HAP-1 (cell line): ENCODE measurements around the gene PIANP.
A peak's percentile ranks its signal among the peaks of the same experiment; 100 is the strongest.
"Not testable (repeated sequence)": the region's sequence is repeated elsewhere in the genome, so short reads cannot be mapped to it uniquely, and the experiment has no call there.

ENCODE experiments used
- DNase-seq, 2 experiments: peaks; one replicate each; pipeline ENCODE4 v3.0.0-alpha.2; 2016 to 2020; ENCODE audit warnings: low spot score in 2 of 2
- H3K27me3 ChIP-seq: fragments of 250-450 bp; sonication (Bioruptor Pico); 2 replicates; pipeline ENCODE4 v1.5.1; 2020; ENCODE audit warnings: low read depth, mild to moderate bottlenecking, moderate library complexity
- H3K36me3 ChIP-seq: fragments of 250-450 bp; sonication (Bioruptor Pico); replicated peaks from 2 replicates; pipeline ENCODE4 v1.5.1; 2020; ENCODE audit warnings: mild to moderate bottlenecking
- H3K4me1 ChIP-seq: fragments of 250-450 bp; sonication (Bioruptor Pico); 2 replicates; pipeline ENCODE4 v1.5.1; 2020; ENCODE audit warnings: mild to moderate bottlenecking
- H3K4me3 ChIP-seq: fragments of 250-450 bp; sonication (Bioruptor Pico); 2 replicates; pipeline ENCODE4 v1.5.1; 2020; ENCODE audit warnings: mild to moderate bottlenecking, moderate library complexity
- H3K9me3 ChIP-seq: fragments of 250-450 bp; sonication (Bioruptor Pico); 2 replicates; pipeline ENCODE4 v1.5.1; 2020; ENCODE audit warnings: mild to moderate bottlenecking, moderate library complexity
- in situ Hi-C: fragments of 300-500 bp; cut with MboI; formaldehyde crosslinking; loops from 3 replicates; pipeline ENCODE4 v1.14.3; 2020; ENCODE audit warnings: low sequenced_read_pairs, inconsistent platforms, mixed read lengths

Gene PIANP

GRCh38 chr12:6700646-6701051, at the start of gene PIANP:
Gene PIANP (minus strand): TSS chr12:6700815. CDS start chr12:6698061, 2,754 bp downstream.
- Histone ChIP-seq H3K9me3 (no peaks in the 10 kb centered on the region), H3K27me3 (no peaks in the 10 kb centered on the region), H3K4me3 (peak within 1 kb of the TSS; percentile 62), H3K4me1 (peaks cover 7% of the 10 kb centered on the region; the same call in 1 of the 2 replicates), H3K36me3 (no peaks in the 10 kb centered on the region)
- DNase-seq: peak in 1 of 2 experiments; percentile 74
- in situ Hi-C loops: no loop called here

DNA sequence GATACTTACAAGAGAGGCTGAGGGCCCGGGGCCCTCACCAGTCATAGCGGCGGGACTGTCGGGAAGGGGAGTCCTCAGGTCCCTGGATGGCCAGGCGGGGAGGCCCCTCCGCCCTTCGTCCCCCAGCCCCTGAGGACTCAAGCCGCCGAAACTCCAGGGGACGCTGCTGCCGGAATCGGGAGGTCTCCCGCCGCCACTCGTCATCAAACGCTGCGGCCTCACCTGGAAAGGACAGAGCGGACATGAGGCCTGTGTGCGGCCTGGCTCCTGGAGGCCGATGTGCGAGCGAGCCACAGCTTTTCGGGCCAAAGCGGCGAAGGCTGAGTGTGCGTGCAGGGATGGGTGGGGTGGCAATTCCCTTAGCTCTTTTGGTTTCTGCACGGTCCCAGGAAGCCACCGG, 48.1 kb upstream of the PIANP start:
- Histone ChIP-seq H3K36me3 (peaks cover 70% of the 10 kb centered on the region), H3K4me1 (peaks cover 5% of the 10 kb centered on the region), H3K27me3 (no peaks in the 10 kb centered on the region), H3K9me3 (no peaks in the 10 kb centered on the region), H3K4me3 (no peak overlapping the region)
- no peak for DNase-seq
- in situ Hi-C loops: loop anchor here (25.0 kb wide), 1 partner anchor 364 kb away; the partner anchor contains the start of gene C1RL

DNA sequence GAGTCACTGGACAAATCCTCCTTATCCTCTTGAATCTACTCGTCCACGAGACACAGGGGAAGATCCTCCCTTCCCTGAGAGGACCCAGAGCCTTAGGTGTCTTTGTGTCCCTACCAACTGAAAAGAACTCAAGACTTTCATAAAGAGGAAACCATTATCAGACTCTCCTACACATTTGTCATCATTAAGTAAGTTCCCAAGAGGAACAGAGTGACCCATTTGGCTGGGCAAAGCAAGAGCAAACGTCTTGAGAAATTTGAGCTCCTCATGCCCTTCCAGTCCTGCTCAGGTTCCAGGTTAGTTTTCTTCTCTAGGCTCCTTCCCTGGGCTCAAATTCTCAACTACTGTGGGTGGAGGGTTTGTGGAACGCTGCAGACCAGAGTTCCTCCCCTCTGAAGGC, 46.6 kb upstream of the PIANP start:
- Histone ChIP-seq H3K9me3 (no peaks in the 10 kb centered on the region), H3K4me1 (peaks cover 4% of the 10 kb centered on the region; the same call in 1 of the 2 replicates), H3K4me3 (no peak overlapping the region), H3K27me3 (no peaks in the 10 kb centered on the region), H3K36me3 (peaks cover 68% of the 10 kb centered on the region)
- in situ Hi-C loops: loop anchor here (25.0 kb wide), 1 partner anchor 365 kb away; the partner anchor contains the start of gene C1RL
- no peak for DNase-seq

DNA sequence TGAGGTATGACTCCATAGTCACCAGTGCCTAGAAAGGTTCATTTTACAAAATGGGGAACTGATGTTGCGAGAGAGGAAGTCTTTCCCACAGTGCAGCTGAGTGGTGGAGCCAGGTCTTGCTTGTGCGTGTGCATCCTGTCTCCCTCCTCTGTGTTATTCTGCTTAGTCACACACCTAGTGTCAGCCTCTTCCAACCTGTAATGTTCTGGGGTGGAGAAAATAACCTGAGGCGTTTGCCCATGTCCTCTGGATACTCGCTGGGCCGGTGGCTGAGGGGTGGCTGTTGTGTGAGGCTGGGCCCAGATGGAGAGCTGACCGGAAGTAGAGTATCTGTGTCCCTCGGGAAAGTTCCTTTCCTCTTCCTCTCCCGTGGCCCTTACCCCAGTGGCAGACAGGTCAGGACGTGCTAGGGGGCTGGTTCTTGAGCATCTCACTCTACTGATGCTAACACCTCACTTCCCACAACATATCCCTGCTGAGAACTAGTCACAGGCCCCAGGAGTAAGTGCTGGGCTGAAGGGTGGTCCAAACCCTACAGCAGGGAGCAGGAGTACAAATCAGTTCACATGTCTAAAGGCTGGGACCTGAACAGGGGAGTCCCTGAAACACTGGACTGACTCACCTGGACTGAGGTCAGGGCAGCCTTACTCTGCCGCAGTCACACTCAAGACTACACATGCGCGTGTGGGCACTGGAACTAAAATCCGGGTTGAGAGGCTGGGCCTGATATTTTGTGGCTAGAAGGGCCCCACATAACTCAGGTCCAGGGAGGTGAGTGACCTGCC, 45.3 kb upstream of the PIANP start:
- no peak for DNase-seq
- Histone ChIP-seq H3K9me3 (no peaks in the 10 kb centered on the region), H3K36me3 (peaks cover 56% of the 10 kb centered on the region), H3K27me3 (no peaks in the 10 kb centered on the region), H3K4me1 (no peaks in the 10 kb centered on the region), H3K4me3 (no peak overlapping the region)
- in situ Hi-C loops: loop anchor here (25.0 kb wide), 1 partner anchor 366 kb away; the partner anchor contains the start of gene C1RL

- not testable (repeated sequence) for H3K9me3 ChIP-seq, DNase-seq, H3K27me3 ChIP-seq, H3K4me3 ChIP-seq, H3K4me1 ChIP-seq
- peaks cover 29% of the 10 kb centered on the region for H3K36me3 ChIP-seq
- in situ Hi-C loops: loop anchor here (25.0 kb wide), 1 partner anchor 369 kb away; the partner anchor contains the start of gene C1RL
Observed at GRCh38 chr12:6743300-6743699, 42.7 kb upstream of the PIANP start.

DNA sequence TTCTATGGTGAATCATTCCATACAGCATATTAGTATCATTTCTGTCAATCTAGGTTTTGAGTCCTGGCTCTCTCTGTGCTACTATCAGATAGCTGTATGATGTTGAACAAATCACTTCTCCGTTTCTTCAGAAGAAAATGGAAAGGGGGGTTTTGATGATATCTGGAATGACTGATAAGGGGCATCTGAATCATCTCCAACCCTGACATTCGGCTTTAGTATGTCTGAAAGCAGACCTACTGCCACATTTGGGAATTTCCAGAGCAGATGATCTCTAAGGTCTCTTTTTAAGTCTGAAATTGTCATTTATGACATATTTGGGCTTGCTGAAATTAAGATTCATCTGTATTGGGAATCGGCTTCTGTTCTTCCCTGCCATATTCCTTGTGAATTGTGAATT, 42.2 kb upstream of the PIANP start:
- in situ Hi-C loops: loop anchor here (25.0 kb wide), 1 partner anchor 369 kb away; the partner anchor contains the start of gene C1RL
- Histone ChIP-seq H3K4me3 (no peak overlapping the region), H3K36me3 (peaks cover 25% of the 10 kb centered on the region), H3K27me3 (no peaks in the 10 kb centered on the region), H3K4me1 (no peaks in the 10 kb centered on the region), H3K9me3 (no peaks in the 10 kb centered on the region)
- no peak for DNase-seq

GRCh38 chr12:6742080-6742479, 41.5 kb upstream of the PIANP start:
- not testable (repeated sequence) for DNase-seq, H3K4me3 ChIP-seq
- in situ Hi-C loops: loop anchor here (25.0 kb wide), 1 partner anchor 370 kb away; the partner anchor contains the start of gene C1RL

GRCh38 chr12:6736754-6737153, 36.1 kb upstream of the PIANP start:
- Histone ChIP-seq H3K36me3 (no peaks in the 10 kb centered on the region), H3K27me3 (no peaks in the 10 kb centered on the region), H3K9me3 (no peaks in the 10 kb centered on the region), H3K4me3 (no peak overlapping the region), H3K4me1 (no peaks in the 10 kb centered on the region)
- in situ Hi-C loops: loop anchor here (25.0 kb wide), 1 partner anchor 376 kb away; the partner anchor contains the start of gene C1RL
- no peak for DNase-seq

More at GRCh38 chr12:6742080-6742479, 41.5 kb upstream of the PIANP start:
- peaks cover 17% of the 10 kb centered on the region for H3K36me3 ChIP-seq
- H3K9me3 ChIP-seq, H3K27me3 ChIP-seq, H3K4me1 ChIP-seq: not testable (repeated sequence)

GRCh38 chr12:6735448-6736191, 35.0 kb upstream of the PIANP start:
- Histone ChIP-seq H3K9me3 (no peaks in the 10 kb centered on the region), H3K36me3 (peaks cover 8% of the 10 kb centered on the region), H3K27me3 (no peaks in the 10 kb centered on the region), H3K4me3 (no peak overlapping the region), H3K4me1 (no peaks in the 10 kb centered on the region)
- DNase-seq: peak; percentile 60 to 70
- in situ Hi-C loops: loop anchor here (25.0 kb wide), 1 partner anchor 377 kb away; the partner anchor contains the start of gene C1RL

- Histone ChIP-seq H3K27me3 (no peaks in the 10 kb centered on the region), H3K4me3 (no peak overlapping the region), H3K9me3 (no peaks in the 10 kb centered on the region), H3K4me1 (no peaks in the 10 kb centered on the region), H3K36me3 (peaks cover 16% of the 10 kb centered on the region)
- no peak for DNase-seq
- in situ Hi-C loops: loop anchor here (25.0 kb wide), 1 partner anchor 378 kb away; the partner anchor contains the start of gene C1RL
Observed at GRCh38 chr12:6734506-6735387, 34.1 kb upstream of the PIANP start.

GRCh38 chr12:6730169-6730568, 29.6 kb upstream of the PIANP start:
- no peaks in the 10 kb centered on the region for H3K27me3 ChIP-seq
- no peaks in the 10 kb centered on the region for H3K9me3 ChIP-seq
- no peak overlapping the region for H3K4me3 ChIP-seq
- no peaks in the 10 kb centered on the region for H3K4me1 ChIP-seq
- no peak for DNase-seq
- in situ Hi-C loops: loop anchor here (25.0 kb wide), 1 partner anchor 382 kb away; the partner anchor contains the start of gene C1RL
- peaks cover 33% of the 10 kb centered on the region for H3K36me3 ChIP-seq

GRCh38 chr12:6729186-6729585, 28.6 kb upstream of the PIANP start:
- H3K4me3 ChIP-seq: no peak overlapping the region
- H3K9me3 ChIP-seq: no peaks in the 10 kb centered on the region
- no peak for DNase-seq
- H3K27me3 ChIP-seq: no peaks in the 10 kb centered on the region
- peaks cover 33% of the 10 kb centered on the region for H3K36me3 ChIP-seq
- peaks cover 8% of the 10 kb centered on the region for H3K4me1 ChIP-seq
- in situ Hi-C loops: loop anchor here (25.0 kb wide), 1 partner anchor 383 kb away; the partner anchor contains the start of gene C1RL

DNA sequence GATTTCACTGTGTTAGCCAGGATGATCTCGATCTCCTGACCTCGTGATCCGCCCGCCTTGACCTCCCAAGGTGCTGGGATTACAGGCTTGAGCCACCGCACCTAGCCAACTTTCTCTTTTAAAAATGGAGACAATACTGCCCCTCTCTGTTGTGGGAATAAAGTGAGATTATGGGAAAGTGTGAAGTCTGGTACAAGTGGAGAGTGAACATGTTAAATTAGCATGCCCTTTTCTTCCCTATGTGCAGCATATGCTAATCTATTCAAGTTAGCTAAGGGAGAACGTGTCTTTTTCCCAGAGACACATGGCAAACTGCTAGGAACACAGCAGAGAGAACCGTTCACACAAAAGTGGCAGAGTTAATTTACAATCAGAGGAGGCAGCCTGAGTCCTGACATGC, 24.7 kb upstream of the PIANP start:
- DNase-seq: no peak
- Histone ChIP-seq H3K9me3 (no peaks in the 10 kb centered on the region), H3K4me1 (peaks cover 15% of the 10 kb centered on the region), H3K4me3 (no peak overlapping the region), H3K27me3 (no peaks in the 10 kb centered on the region), H3K36me3 (peaks cover 23% of the 10 kb centered on the region)
- in situ Hi-C loops: loop anchor here (25.0 kb wide), 1 partner anchor 387 kb away; the partner anchor contains the start of gene C1RL
